Ascending aorta (tissue), 2 donors: ENCODE measurements around the gene TRAPPC5. TPM values are rescaled to one million over a fixed set of nuclear protein-coding genes. Genes with fewer than 3 reads are reported as not detected.

Source experiments
- DNase-seq, 2 donors: peaks; one replicate each; pipeline ENCODE4 v3.0.0-alpha.2; 2019; ENCODE audit warnings: low spot score in 2 of 2
- H3K27ac ChIP-seq, 2 donors: fragments of 200-600 bp; sonication (generic); one replicate each; pipeline ENCODE4 v1.5.1; 2016 to 2017; ENCODE audit warnings: mild to moderate bottlenecking in 1 of 2
- H3K27me3 ChIP-seq: fragments of 200-600 bp; sonication (generic); one replicate; pipeline ENCODE4 v1.5.1; 2017
- H3K36me3 ChIP-seq, 2 donors: fragments of 200-600 bp; sonication (generic); one replicate each; pipeline ENCODE4 v1.5.1; 2016
- H3K4me1 ChIP-seq, 2 donors: fragments of 200-600 bp; sonication (generic); one replicate each; pipeline ENCODE4 v1.5.1; 2016 to 2017; ENCODE audit warnings: mild to moderate bottlenecking in 1 of 2
- H3K4me3 ChIP-seq, 2 donors: fragments of 200-600 bp; sonication (generic); one replicate each; pipeline ENCODE4 v1.5.1; 2016 to 2017; ENCODE audit warnings: mild to moderate bottlenecking in 1 of 2
- H3K9me3 ChIP-seq, 2 donors: fragments of 200-600 bp; sonication (generic); one replicate each; pipeline ENCODE4 v1.5.1; 2016
- intact Hi-C: fragments of 100-400 bp; cut with DNase I; formaldehyde crosslinking; loops from one replicate; pipeline ENCODE4 v1.15.1; 2023
- total RNA-seq: library from RNA; depleted of rRNA; stranded (reverse); fragments of >200 nt; gene quantifications from one replicate; pipeline ENCODE4 v1.1.0, GENCODE V29; 2016
- TF ChIP-seq, protein P1 (sequence below), 3 experiments: fragments of 200-600 bp in 2 of 3; fragments of 450-650 bp in 1 of 3; sonication (generic) in 2 of 3; IDR thresholded peaks; one replicate each; pipeline ENCODE4 v1.5.1; 2016 to 2019; ENCODE audit warnings: antibody characterized with exemption in 3 of 3, mild to moderate bottlenecking in 1 of 3, moderate library complexity in 1 of 3

The TRAPPC5 gene
- total RNA-seq, 1 donor from 2014 or later, result 166 TPM

DNA sequence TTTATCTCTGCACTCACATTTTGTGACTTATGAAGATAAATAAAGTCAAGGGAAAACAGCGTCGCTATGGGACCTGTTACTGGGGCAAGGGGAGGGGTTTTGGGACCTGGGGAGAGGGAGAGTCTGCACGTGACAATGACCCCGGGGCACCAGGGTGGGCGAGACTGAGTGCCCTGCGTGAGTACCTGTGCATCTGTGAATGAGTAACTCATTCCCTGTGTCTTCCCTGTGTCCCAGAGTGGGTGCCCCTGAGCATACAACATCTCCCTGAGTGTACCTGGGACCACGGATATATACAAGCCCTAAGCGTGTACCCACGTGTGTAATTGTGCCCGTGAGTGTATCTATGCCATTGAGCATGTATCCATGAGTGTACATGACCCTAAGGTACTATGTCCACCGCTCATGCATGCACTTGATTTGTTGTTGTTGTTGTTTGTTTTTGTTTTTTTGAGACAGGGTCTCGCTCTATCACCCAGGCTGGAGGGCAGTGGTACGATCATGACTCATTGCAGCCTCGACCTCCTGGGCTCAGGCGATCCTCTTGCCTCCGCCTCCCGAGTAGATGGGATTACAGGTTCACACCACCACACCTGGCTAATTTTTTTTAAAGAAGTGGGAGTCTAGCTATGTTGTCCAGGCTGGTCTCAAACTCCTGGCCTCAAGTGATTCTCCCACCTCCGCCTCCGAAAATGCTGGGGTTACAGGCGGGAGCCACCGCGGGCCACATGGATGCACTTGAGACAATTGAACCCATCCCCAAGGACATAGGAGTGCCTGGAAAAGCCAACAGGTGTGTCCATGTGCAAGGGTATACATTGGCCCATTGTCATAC is 645 bp upstream of the TRAPPC5 start:
- peak overlapping the region; percentile 98 to 99 for H3K4me3 ChIP-seq
- TF ChIP-seq, protein P1, sequence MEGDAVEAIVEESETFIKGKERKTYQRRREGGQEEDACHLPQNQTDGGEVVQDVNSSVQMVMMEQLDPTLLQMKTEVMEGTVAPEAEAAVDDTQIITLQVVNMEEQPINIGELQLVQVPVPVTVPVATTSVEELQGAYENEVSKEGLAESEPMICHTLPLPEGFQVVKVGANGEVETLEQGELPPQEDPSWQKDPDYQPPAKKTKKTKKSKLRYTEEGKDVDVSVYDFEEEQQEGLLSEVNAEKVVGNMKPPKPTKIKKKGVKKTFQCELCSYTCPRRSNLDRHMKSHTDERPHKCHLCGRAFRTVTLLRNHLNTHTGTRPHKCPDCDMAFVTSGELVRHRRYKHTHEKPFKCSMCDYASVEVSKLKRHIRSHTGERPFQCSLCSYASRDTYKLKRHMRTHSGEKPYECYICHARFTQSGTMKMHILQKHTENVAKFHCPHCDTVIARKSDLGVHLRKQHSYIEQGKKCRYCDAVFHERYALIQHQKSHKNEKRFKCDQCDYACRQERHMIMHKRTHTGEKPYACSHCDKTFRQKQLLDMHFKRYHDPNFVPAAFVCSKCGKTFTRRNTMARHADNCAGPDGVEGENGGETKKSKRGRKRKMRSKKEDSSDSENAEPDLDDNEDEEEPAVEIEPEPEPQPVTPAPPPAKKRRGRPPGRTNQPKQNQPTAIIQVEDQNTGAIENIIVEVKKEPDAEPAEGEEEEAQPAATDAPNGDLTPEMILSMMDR (IDR thresholded peaks at IDR 0.05), result no peak
- intact Hi-C loops, result loop anchor here (1.0 to 2.0 kb wide), 5 partner anchors 28 to 577 kb away; partner anchors contain the start of genes PET100 and XAB2
- peaks cover 26 to 28% of the 10 kb centered on the region in 2 donors for H3K36me3 ChIP-seq
- H3K27ac ChIP-seq, result no peak overlapping the region
- H3K27me3 ChIP-seq, result no peaks in the 10 kb centered on the region
- peaks cover 4 to 11% of the 10 kb centered on the region in 2 donors for H3K4me1 ChIP-seq
- H3K9me3 ChIP-seq, result no peaks in the 10 kb centered on the region
- DNase-seq, result no peak

DNA sequence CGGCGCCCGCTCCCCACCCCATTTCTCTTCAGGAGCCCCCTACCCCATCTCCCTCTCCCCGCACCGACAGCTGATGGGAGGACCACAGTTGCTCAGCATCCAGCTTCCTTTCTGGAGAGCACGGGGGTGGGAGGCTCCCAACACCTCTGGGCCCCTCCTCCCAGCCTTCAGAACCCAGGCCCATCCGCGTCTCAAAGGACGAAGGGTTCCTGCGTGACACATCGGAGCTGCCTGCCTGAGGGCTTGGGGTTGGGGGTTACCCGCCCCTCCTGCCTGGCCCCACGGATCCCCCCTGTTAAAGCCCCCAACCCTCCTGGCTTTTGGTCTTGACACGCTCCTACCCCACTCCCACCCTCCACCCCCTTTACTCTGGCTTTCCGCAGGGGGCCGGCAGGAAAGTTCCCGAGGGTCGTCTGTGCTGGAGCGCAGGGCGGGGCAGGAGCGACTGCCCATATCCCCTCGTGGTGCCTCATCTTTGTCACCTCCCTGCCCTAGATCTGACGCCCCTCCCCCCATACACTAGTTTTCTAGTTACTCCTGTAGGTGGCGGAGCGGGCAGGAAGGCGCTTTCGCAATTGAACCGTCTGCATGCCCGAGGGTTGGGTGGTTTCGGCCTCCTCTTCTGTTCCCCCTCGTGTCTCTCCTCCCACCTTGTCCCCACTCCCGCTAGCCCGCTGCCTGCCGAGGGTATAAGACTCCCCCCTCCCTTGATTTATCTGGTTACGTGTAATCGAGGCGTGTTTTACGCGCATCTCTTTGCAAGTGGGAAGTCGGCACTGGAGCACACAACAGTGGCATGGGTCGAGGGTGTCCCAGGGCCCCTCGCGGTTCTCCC is 924 bp downstream of the TRAPPC5 start:
- Histone ChIP-seq H3K36me3 (peaks cover 28 to 33% of the 10 kb centered on the region in 2 donors), H3K9me3 (no peaks in the 10 kb centered on the region), H3K27ac (peak overlapping the region; percentile 77 to 81), H3K4me1 (peaks cover 4 to 11% of the 10 kb centered on the region in 2 donors), H3K27me3 (no peaks in the 10 kb centered on the region), H3K4me3 (peak overlapping the region; percentile 98 to 99)
- TF ChIP-seq, protein P1 (IDR thresholded peaks at IDR 0.05), result peak; percentile 33 to 53 (median 51)
- intact Hi-C loops, result loop anchor here (2.0 kb wide), 3 partner anchors 113 to 579 kb away; no protein-coding TSS in a partner anchor
- peak; percentile 39 to 87 for DNase-seq

GRCh38 chr19:7682175-7682855 is 1.7 kb downstream of the TRAPPC5 start:
- Histone ChIP-seq H3K27ac (no peak overlapping the region), H3K4me3 (peak overlapping the region; percentile 98 to 99), H3K27me3 (no peaks in the 10 kb centered on the region), H3K36me3 (peaks cover 28 to 33% of the 10 kb centered on the region in 2 donors), H3K9me3 (no peaks in the 10 kb centered on the region), H3K4me1 (peaks cover 4 to 11% of the 10 kb centered on the region in 2 donors)
- DNase-seq, result no peak
- intact Hi-C loops, result no loop called here
- TF ChIP-seq, protein P1 (IDR thresholded peaks at IDR 0.05), result no peak

DNA sequence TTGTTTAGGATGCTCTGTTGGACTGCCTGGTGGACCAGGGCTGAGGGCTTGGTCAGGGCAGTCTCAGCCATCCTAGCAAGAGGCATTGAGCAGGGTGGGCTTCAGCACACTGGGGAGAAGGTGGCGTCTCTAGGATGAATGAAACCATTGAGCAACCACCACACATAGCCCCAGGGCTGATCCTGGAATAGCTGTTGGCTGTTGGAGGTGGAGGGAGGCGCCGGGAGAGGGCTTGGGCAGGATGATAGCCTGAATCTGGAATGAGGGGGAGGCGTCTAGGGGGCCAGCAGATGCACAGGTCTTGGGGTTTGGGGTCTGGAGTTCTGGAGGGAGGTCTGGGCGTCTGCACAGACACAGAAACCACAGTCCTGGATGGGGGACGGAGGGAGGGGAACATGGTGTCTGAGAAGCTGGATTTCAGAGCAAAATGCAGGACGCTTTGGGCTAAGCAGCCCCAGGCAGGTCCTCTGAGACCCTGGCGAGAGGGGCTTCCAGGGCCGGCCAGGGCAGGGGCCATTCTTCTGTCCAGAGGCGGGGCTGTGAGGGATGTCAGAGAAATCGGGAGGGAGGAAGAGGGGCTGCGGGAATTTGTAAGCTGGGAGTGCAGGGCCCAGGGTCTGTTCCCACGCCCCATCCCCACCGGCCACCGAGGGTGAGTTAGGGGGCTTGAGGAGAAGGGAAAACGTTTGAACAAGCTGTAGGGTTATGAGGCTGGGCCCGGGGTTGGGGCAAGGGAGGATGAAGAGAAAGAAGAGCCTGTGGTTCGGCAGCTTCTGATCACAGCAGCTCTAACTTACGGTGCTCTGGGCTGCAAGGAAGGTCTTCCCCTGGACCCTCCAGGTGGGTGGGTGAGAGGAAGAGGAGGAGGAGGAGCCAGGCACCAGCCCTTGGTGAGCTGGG is 5.2 kb downstream of the TRAPPC5 start:
- H3K4me1 ChIP-seq, result peaks cover 4 to 8% of the 10 kb centered on the region in 2 donors
- H3K27ac ChIP-seq, result no peak overlapping the region
- no peaks in the 10 kb centered on the region for H3K9me3 ChIP-seq
- peaks cover 28 to 33% of the 10 kb centered on the region in 2 donors for H3K36me3 ChIP-seq
- intact Hi-C loops, result no loop called here
- no peak for DNase-seq
- H3K4me3 ChIP-seq, result no peak overlapping the region
- H3K27me3 ChIP-seq, result no peaks in the 10 kb centered on the region
- TF ChIP-seq, protein P1 (IDR thresholded peaks at IDR 0.05), result no peak
